Measurements from ENCODE around the gene DMXL2. TPM values are rescaled to one million over a fixed set of nuclear protein-coding genes. Genes with fewer than 3 reads are reported as not detected.

Gene DMXL2
- total and polyA plus RNA-seq, 2 experiments from 2014 or later, result 6.1 to 61.1 TPM

- Histone ChIP-seq H3K79me2 (replicated peaks; ENCODE audit: insufficient read depth) (no peaks in the 10 kb centered on the region), H2AFZ (no peak overlapping the region), H3K36me3 (ENCODE audit: insufficient read depth) (no peaks in the 10 kb centered on the region), H3K27me3 (ENCODE audit: insufficient read depth) (peaks cover 10% of the 10 kb centered on the region; the same call in 1 of the 2 replicates), H4K20me1 (replicated peaks; ENCODE audit: insufficient read depth) (no peaks in the 10 kb centered on the region), H3K4me3 (no peak overlapping the region), H3K27ac (ENCODE audit: low read depth) (no peak overlapping the region), H3K4me2 (no peak overlapping the region), H3K4me1 (ENCODE audit: insufficient read depth) (no peaks in the 10 kb centered on the region), H3F3A (replicated peaks; ENCODE audit: low read depth) (no peaks in the 10 kb centered on the region), H3K9me2 (ENCODE audit: insufficient read depth) (0 out of 2 replicates have a peak, but pooled peaks cover 4% of the 10 kb centered on the region)
- no peaks in the 10 kb centered on the region for H3K36me3 Mint-ChIP-seq (ENCODE audit: low read depth)
- ATAC-seq, result no peak
- no peaks in the 10 kb centered on the region for H3K4me1 Mint-ChIP-seq
- no peak overlapping the region for H3K27ac Mint-ChIP-seq
- no peak overlapping the region for H3K4me3 Mint-ChIP-seq
- H3K9me3 Mint-ChIP-seq, result no peaks in the 10 kb centered on the region
- no peak for DNase-seq (ENCODE audit: low spot score)
- peaks cover 2% of the 10 kb centered on the region for H3K27me3 Mint-ChIP-seq (ENCODE audit: insufficient read depth, low read depth, poor library complexity)
- TF ChIP-seq EZH2phosphoT487 (IDR thresholded peaks at IDR 0.05; ENCODE audit: unreplicated experiment), result no peak
- no peak for TF ChIP-seq POLR2AphosphoS5 (IDR thresholded peaks at IDR 0.05; ENCODE audit: low read depth)
- no peak for TF ChIP-seq ZNF462 (CRISPR knock-in tag; IDR thresholded peaks at IDR 0.05)
- TF ChIP-seq STAT1 (IDR thresholded peaks at IDR 0.05; ENCODE audit: unreplicated experiment), result no peak
- TF ChIP-seq, protein P1, sequence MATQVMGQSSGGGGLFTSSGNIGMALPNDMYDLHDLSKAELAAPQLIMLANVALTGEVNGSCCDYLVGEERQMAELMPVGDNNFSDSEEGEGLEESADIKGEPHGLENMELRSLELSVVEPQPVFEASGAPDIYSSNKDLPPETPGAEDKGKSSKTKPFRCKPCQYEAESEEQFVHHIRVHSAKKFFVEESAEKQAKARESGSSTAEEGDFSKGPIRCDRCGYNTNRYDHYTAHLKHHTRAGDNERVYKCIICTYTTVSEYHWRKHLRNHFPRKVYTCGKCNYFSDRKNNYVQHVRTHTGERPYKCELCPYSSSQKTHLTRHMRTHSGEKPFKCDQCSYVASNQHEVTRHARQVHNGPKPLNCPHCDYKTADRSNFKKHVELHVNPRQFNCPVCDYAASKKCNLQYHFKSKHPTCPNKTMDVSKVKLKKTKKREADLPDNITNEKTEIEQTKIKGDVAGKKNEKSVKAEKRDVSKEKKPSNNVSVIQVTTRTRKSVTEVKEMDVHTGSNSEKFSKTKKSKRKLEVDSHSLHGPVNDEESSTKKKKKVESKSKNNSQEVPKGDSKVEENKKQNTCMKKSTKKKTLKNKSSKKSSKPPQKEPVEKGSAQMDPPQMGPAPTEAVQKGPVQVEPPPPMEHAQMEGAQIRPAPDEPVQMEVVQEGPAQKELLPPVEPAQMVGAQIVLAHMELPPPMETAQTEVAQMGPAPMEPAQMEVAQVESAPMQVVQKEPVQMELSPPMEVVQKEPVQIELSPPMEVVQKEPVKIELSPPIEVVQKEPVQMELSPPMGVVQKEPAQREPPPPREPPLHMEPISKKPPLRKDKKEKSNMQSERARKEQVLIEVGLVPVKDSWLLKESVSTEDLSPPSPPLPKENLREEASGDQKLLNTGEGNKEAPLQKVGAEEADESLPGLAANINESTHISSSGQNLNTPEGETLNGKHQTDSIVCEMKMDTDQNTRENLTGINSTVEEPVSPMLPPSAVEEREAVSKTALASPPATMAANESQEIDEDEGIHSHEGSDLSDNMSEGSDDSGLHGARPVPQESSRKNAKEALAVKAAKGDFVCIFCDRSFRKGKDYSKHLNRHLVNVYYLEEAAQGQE (IDR thresholded peaks at IDR 0.05; ENCODE audit: unreplicated experiment), result no peak
- TF ChIP-seq EZH2 (IDR thresholded peaks at IDR 0.05; ENCODE audit: low read depth, unreplicated experiment), result no peak
- no peak for TF ChIP-seq ETS1 (IDR thresholded peaks at IDR 0.05)
- TF ChIP-seq NANOG (IDR thresholded peaks at IDR 0.05; ENCODE audit: borderline replicate concordance), result no peak
Measured at GRCh38 chr15:51641490-51642130, 19.0 kb upstream of the DMXL2 start.
